Activated CD8-positive, alpha-beta T cell treated with anti-CD3 and anti-CD28 coated beads for 36 hours (primary cell): ENCODE data around the gene CHCHD3. TPM values are rescaled to one million over a fixed set of nuclear protein-coding genes. Genes with fewer than 3 reads are reported as not detected.

ENCODE experiments used
- ATAC-seq: fragments of 200-7000 bp; cut with Tn5 transposase; one replicate; pipeline ENCODE4 v1.10.0; 2021; ENCODE audit warnings: mild to moderate bottlenecking, moderate library complexity
- CTCF ChIA-PET: fragments of 350-600 bp; sonication (Branson Sonifier 250); formaldehyde crosslinking; loops from one replicate; lab custom pipeline; 2021; ENCODE audit warnings: antibody characterized with exemption; lab: Charles Lee
- POLR2A ChIA-PET: fragments of 350-600 bp; sonication (Branson Sonifier 250); formaldehyde crosslinking; loops from one replicate; lab custom pipeline; 2021; ENCODE audit warnings: antibody characterized with exemption; lab: Charles Lee
- DNase-seq: peaks from one replicate; pipeline ENCODE4 v3.0.0-alpha.2; 2020
- H3K27ac Mint-ChIP-seq: one replicate; pipeline ENCODE4 v1.8.0; 2021; ENCODE audit warnings: mild to moderate bottlenecking, mixed read lengths
- H3K27me3 Mint-ChIP-seq: one replicate; pipeline ENCODE4 v1.8.0; 2021; ENCODE audit warnings: mixed read lengths
- H3K36me3 Mint-ChIP-seq: one replicate; pipeline ENCODE4 v1.8.0; 2021; ENCODE audit warnings: low read depth, mixed read lengths
- H3K4me1 Mint-ChIP-seq: one replicate; pipeline ENCODE4 v1.8.0; 2021; ENCODE audit warnings: low read depth, mixed read lengths
- H3K4me3 Mint-ChIP-seq: one replicate; pipeline ENCODE4 v1.8.0; 2021; ENCODE audit warnings: mild to moderate bottlenecking, moderate library complexity, mixed read lengths
- H3K9me3 Mint-ChIP-seq: one replicate; pipeline ENCODE4 v1.8.0; 2021; ENCODE audit warnings: mixed read lengths
- intact Hi-C: fragments of 100-400 bp; cut with micrococcal nuclease; formaldehyde crosslinking; loops from one replicate; pipeline ENCODE4 v1.10.0; 2022
- total RNA-seq, 2 experiments: library from RNA; stranded (reverse); gene quantifications; one replicate each; pipeline ENCODE4 v1.2.3, GENCODE V29; 2021
- TF ChIP-seq, protein P1 (sequence below): fragments of 200-600 bp; IDR thresholded peaks from one replicate; pipeline ENCODE4 v1.8.0; 2022; ENCODE audit warnings: antibody characterized with exemption, mild to moderate bottlenecking

The CHCHD3 gene
- total RNA-seq, 2 experiments from 2014 or later = 61.4 to 63.4 TPM

DNA sequence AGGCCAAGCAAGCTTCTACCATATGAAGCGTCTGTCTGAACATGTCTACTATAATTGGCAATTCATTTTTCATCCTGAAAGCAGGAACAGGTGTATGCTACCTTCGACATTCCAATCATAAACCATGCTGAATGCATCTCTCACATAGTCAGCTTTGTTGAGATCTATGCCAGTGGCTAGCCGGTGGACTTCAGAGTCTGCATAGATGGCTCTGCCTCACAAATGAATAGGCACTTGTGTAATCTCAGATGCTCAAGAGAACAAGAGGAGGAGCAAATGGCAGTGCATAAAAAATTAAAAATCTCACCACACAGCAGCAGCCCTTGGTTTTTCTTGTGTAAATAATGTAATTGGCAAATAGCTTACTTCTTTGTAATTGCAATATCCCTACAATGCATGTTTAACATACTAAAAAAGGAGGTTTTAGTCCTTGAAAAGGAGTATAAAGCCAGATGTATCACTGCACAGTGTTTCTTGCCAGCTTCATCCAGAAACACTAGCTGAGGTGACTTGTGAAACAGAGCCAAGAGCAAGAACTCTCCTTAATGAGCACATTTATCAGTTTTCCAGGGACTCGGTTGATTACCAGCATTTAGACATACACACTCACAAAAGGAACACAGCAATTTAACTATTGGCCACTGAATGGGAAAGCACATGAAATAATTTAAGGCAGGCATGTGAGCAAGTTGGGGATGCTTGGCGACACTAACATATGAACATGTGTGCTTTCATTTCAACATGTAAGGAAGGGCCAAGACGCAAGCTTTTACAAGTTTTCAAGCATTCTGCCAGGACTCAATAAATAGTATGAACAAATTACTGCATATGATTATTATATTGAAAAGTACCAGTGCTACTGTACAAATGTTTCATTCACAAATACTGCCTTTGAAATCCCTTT, 255.7 kb downstream of the CHCHD3 start:
- ATAC-seq (no peak), DNase-seq (no peak)
- Mint-ChIP-seq H3K36me3 (peaks cover 27% of the 10 kb centered on the region), H3K27ac (no peak overlapping the region), H3K27me3 (no peaks in the 10 kb centered on the region), H3K4me3 (no peak overlapping the region), H3K4me1 (peaks cover 20% of the 10 kb centered on the region), H3K9me3 (no peaks in the 10 kb centered on the region)
- POLR2A ChIA-PET = no interaction called here
- intact Hi-C loops = no loop called here
- TF ChIP-seq, protein P1, sequence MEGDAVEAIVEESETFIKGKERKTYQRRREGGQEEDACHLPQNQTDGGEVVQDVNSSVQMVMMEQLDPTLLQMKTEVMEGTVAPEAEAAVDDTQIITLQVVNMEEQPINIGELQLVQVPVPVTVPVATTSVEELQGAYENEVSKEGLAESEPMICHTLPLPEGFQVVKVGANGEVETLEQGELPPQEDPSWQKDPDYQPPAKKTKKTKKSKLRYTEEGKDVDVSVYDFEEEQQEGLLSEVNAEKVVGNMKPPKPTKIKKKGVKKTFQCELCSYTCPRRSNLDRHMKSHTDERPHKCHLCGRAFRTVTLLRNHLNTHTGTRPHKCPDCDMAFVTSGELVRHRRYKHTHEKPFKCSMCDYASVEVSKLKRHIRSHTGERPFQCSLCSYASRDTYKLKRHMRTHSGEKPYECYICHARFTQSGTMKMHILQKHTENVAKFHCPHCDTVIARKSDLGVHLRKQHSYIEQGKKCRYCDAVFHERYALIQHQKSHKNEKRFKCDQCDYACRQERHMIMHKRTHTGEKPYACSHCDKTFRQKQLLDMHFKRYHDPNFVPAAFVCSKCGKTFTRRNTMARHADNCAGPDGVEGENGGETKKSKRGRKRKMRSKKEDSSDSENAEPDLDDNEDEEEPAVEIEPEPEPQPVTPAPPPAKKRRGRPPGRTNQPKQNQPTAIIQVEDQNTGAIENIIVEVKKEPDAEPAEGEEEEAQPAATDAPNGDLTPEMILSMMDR = no peak
- CTCF ChIA-PET = interaction anchor here (1.4 kb wide), 1 partner anchor 8 kb away, joined by 3 read pairs; no protein-coding TSS in a partner anchor

DNA sequence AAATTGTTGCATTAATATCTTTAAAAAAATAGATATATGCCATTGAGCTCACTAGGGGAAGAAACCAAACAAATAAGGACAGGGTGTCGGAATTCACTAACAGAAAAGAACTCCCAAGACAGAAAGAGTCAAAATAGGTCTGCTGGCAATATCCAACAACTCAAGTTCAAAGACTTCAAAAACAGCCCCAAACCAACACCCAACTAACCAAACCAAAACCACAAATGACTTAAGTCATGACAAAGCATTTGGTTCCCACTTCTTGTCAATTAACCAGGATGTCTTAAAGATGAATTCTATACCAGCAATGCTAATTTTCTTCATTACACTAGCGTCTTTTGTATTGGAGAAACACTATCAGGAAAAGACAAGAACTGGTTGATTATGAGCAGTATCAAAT, 256.7 kb downstream of the CHCHD3 start:
- H3K4me1 Mint-ChIP-seq = peaks cover 20% of the 10 kb centered on the region
- H3K9me3 Mint-ChIP-seq = no peaks in the 10 kb centered on the region
- no peak for ATAC-seq
- H3K27me3 Mint-ChIP-seq = no peaks in the 10 kb centered on the region
- intact Hi-C loops = no loop called here
- ChIA-PET CTCF (interaction anchor here (1.4 kb wide), 1 partner anchor 9 kb away, joined by 3 read pairs; no protein-coding TSS in a partner anchor), POLR2A (no interaction called here)
- H3K27ac Mint-ChIP-seq = no peak overlapping the region
- H3K4me3 Mint-ChIP-seq = no peak overlapping the region
- TF ChIP-seq, protein P1 = no peak
- no peak for DNase-seq
- peaks cover 27% of the 10 kb centered on the region for H3K36me3 Mint-ChIP-seq

DNA sequence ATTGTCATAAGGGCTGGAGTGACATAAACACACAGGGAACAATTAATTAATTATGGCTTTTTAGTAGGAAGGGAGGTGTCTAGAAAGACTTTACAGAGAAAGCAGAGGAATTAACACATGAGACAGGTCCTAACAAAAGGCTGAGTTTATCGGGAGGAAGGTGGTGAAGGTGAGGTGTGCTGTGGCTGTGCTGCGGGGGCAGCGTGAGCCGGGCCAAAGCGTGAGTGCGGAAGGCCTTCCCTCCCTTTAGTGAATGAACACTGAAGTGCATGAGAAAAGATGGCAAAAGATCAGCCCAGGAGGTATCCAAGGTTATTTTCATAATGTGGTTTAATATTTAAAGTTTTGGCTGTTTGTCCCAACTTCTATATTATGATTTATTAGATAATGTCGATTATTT, 262.2 kb downstream of the CHCHD3 start:
- Mint-ChIP-seq H3K36me3 (peaks cover 7% of the 10 kb centered on the region), H3K27ac (no peak overlapping the region), H3K9me3 (no peaks in the 10 kb centered on the region), H3K4me3 (no peak overlapping the region), H3K27me3 (no peaks in the 10 kb centered on the region), H3K4me1 (no peaks in the 10 kb centered on the region)
- ChIA-PET POLR2A (no interaction called here), CTCF (no interaction called here)
- ATAC-seq (no peak), DNase-seq (no peak)
- TF ChIP-seq, protein P1 = no peak
- intact Hi-C loops = no loop called here

DNA sequence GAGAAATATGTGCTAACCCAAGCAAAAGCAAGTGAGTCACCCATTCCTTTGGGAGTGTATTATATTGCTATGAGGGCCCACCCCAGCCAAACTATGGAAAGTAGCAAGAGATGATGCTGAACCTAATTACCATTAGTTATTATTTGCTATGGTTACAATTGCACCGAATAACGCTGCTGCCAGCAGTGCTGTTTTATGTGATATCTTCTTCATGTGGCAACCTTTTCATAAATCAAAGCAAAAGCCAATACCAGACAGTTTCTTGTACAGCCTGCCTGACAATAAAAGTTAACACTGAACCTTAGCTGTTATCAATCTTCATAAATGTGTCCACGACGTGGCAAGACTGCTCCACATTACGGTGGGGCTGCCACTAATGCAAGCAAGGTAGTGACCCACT, 263.9 kb downstream of the CHCHD3 start:
- peaks cover 9% of the 10 kb centered on the region for H3K36me3 Mint-ChIP-seq
- ATAC-seq = no peak
- ChIA-PET CTCF (interaction anchor here (0.9 kb wide), 1 partner anchor 25 kb away, joined by 3 read pairs; no protein-coding TSS in a partner anchor), POLR2A (no interaction called here)
- H3K9me3 Mint-ChIP-seq = no peaks in the 10 kb centered on the region
- DNase-seq = no peak
- H3K4me1 Mint-ChIP-seq = no peaks in the 10 kb centered on the region
- TF ChIP-seq, protein P1 = no peak
- intact Hi-C loops = no loop called here
- H3K27ac Mint-ChIP-seq = no peak overlapping the region
- H3K27me3 Mint-ChIP-seq = no peaks in the 10 kb centered on the region
- no peak overlapping the region for H3K4me3 Mint-ChIP-seq

DNA sequence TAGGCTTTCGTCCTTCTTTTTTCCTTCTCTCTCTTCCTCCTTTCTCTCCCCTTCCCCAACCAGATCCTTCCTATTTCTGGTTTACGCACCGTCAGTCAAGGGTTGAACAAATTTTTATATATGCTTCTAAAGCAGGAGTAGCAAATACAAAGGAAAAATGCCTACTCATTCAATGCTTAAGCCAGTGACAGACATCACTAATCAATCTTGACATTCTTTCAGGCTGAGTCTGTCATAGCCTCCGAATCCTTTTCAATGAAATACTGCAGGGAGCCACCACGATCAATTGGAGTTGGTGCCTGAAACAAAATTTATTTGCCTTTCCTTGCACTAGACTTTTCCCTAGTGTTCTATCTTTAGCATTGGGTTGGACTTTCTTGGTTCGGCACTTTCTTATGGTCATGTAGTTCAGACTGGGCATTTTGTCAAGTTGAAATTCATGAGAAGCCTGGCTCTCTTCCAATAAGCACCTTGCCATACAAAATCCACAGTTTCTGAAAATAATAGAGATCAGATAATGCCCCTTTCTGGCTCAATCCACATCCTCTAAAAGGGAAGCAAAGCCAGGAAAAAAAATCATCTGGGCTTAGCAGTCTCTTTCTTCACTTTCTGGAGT, 266.1 kb downstream of the CHCHD3 start:
- H3K4me3 Mint-ChIP-seq = no peak overlapping the region
- DNase-seq (no peak), ATAC-seq (no peak)
- peaks cover 17% of the 10 kb centered on the region for H3K36me3 Mint-ChIP-seq
- TF ChIP-seq, protein P1 = no peak
- no peaks in the 10 kb centered on the region for H3K9me3 Mint-ChIP-seq
- H3K4me1 Mint-ChIP-seq = no peaks in the 10 kb centered on the region
- H3K27ac Mint-ChIP-seq = no peak overlapping the region
- CTCF ChIA-PET = no interaction called here
- intact Hi-C loops = no loop called here
- POLR2A ChIA-PET = no interaction called here
- no peaks in the 10 kb centered on the region for H3K27me3 Mint-ChIP-seq
